ENCODE measurements around the gene SLC9A7.

- TF ChIP-seq CTCF (conservative IDR thresholded peaks at IDR 0.05; ENCODE audit: low read depth in 2 of 2) (no peak), EZH2phosphoT487 (IDR thresholded peaks at IDR 0.05; ENCODE audit: unreplicated experiment) (no peak), POLR2AphosphoS5 (IDR thresholded peaks at IDR 0.05; ENCODE audit: low read depth) (no peak), REST (IDR thresholded peaks at IDR 0.05; ENCODE audit: unreplicated experiment) (no peak), NANOG (IDR thresholded peaks at IDR 0.05; ENCODE audit: borderline replicate concordance) (no peak), EZH2 (IDR thresholded peaks at IDR 0.05; ENCODE audit: low read depth, unreplicated experiment) (no peak), JUNB (IDR thresholded peaks at IDR 0.05; ENCODE audit: unreplicated experiment) (no peak), ETS1 (IDR thresholded peaks at IDR 0.05) (no peak), ZNF114 (CRISPR knock-in tag; IDR thresholded peaks at IDR 0.05) (no peak)
These were observed 30.0 kb upstream of the SLC9A7 start for GRCh38 chrX:46788902-46789301.

Data from GM23338 (cell line).